GM20431 (cell line): ENCODE data around the gene IPO9.

Experiments
- in situ Hi-C: fragments of 300-500 bp; cut with MseI, MboI; formaldehyde crosslinking; loops from one replicate; pipeline ENCODE4 v1.15.0; 2020; ENCODE audit warnings: low sequenced_read_pairs; ENCODE audit not compliant: unreplicated experiment

IPO9 gene

DNA sequence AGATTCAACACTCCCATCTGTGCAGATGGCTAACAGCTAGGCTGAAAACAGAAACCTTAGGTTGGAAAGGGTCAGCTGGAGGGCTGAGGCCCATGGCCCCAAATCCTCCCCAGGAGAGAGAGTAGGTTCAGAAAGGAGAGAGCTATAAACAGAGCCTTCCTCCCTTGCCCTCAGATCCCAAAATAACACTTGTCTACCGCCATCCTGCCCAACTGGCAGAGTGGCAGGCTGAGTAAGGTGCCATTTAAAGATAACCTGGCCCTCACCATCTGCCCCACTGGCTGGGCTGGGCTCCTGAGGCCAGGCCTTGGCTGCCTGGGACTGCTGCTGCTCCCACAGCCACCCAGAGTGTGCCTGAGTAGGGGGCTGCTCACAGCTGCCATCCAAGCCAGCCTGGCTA is 55.5 kb downstream of the IPO9 start:
- in situ Hi-C loops, result loop anchor here (25.0 kb wide), 1 partner anchor 228 kb away; the partner anchor contains the start of gene GPR37L1

- in situ Hi-C loops, result loop anchor here (25.0 kb wide), 1 partner anchor 227 kb away; the partner anchor contains the start of gene GPR37L1
Measured at GRCh38 chr1:201885531-201886075, 56.6 kb downstream of the IPO9 start.

DNA sequence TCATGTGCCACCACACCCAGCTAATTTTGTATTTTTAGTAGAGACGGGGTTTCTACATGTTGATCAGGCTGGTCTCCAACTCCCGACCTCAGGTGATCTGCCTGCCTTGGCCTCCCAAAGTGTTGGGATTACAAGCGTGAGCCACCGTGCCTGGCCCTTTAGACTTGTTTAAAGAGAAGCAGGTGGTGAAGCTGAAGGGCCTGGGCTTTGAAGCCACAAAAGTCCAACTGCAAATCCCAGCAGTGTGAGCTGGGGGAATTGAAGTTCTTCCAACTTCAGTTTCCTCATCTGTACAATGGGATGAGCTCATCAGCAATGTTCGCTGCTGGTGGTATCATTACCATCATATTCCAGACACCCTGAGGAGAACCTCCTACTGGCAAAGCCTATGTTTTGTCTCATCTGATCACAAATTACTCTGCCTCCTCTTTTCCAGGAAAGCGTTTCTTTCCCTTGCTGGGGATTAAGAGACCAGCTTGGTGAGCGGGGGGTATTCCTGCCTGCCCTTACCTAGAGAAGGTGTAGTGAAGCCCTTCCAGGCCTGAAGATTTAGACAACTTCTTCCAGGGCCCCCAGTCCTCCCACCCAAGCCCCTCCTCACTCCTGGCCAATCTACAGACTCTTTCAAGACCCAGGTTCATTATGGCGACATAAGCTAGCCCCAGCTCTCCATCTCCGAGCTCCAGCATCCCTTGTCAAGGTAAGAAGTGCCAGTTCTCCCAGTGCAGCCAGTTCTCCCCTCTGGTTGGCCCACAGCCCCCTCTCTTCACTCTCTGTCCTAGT is 57.3 kb downstream of the IPO9 start:
- in situ Hi-C loops, result loop anchor here (25.0 kb wide), 1 partner anchor 226 kb away; the partner anchor contains the start of gene GPR37L1

DNA sequence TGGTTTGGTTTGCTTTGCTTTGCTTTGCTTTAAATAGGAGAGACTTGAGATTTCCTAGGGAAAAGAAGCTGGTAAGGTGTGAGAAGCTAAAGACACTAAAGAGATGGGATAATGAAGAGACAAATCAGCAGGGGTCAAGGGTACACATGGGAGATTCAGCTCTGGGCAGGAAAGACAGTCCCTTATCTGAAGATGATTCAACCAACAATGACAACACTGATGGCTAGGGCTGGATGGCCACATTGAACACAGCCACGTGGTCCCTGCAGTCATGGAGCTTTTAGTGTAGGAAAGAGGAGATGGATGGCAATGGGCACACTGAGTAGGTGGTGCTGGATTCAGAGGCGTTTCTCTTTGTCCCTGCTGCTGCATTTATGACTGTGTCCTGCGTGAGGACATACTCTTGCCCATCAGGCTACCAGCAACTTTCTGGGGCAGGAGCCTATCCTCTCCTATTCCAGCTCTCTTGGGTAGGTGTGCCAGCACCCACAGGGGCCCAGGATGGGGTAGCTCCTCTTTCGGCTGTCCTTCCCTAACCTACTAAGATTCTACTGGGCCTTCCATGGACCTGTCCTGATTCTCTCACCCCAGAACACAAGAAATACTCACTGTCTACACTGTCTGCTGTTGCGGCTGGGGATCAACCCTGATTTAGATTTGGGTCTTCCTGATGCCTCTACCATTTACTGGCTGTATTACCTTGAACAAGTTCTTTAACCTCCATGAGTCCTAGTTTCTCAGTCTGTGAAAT is 58.3 kb downstream of the IPO9 start:
- in situ Hi-C loops, result loop anchor here (25.0 kb wide), 1 partner anchor 225 kb away; the partner anchor contains the start of gene GPR37L1

GRCh38 chr1:201888282-201889089 is 59.5 kb downstream of the IPO9 start, which contains the start of gene SHISA4:
Gene SHISA4, plus strand, starts transcription at chr1:201888898. Its CDS starts 97 bp downstream, at chr1:201888995.
- in situ Hi-C loops, result loop anchor here (25.0 kb wide), 1 partner anchor 224 kb away; the partner anchor contains the start of gene GPR37L1

- in situ Hi-C loops, result loop anchor here (25.0 kb wide), 1 partner anchor 223 kb away; the partner anchor contains the start of gene GPR37L1
Measured at GRCh38 chr1:201889090-201889968, 60.4 kb downstream of the IPO9 start.

- in situ Hi-C loops, result loop anchor here (10.0 to 25.0 kb wide), 2 partner anchors 85 to 222 kb away; partner anchors contain the start of gene GPR37L1
Measured at GRCh38 chr1:201890223-201890622, 61.3 kb downstream of the IPO9 start.

- in situ Hi-C loops, result loop anchor here (10.0 to 25.0 kb wide), 2 partner anchors 84 to 221 kb away; partner anchors contain the start of gene GPR37L1
Measured at GRCh38 chr1:201890806-201891450, 62.0 kb downstream of the IPO9 start.

GRCh38 chr1:201891451-201892045 is 62.6 kb downstream of the IPO9 start:
- in situ Hi-C loops, result loop anchor here (10.0 to 25.0 kb wide), 2 partner anchors 83 to 221 kb away; partner anchors contain the start of gene GPR37L1

DNA sequence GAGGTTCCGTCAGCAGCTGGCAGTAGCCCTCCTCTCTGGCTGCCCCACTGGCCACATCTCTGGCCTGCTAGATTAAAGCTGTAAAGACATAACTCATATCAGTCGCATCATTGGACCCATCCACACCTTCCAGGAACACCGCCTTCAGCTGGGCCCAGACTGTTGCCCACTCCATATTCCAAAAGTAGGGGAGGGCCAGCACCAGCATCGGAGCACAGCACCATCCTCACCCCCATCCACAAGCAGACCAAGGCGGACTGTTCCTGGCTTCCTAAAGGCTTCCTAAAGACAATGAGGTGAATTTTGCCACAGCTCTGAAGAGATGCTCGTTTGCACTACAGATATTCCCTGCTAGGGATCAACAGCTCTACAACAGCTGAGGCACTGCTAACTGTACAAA is 63.3 kb downstream of the IPO9 start:
- in situ Hi-C loops, result loop anchor here (10.0 to 25.0 kb wide), 2 partner anchors 83 to 220 kb away; partner anchors contain the start of gene GPR37L1

DNA sequence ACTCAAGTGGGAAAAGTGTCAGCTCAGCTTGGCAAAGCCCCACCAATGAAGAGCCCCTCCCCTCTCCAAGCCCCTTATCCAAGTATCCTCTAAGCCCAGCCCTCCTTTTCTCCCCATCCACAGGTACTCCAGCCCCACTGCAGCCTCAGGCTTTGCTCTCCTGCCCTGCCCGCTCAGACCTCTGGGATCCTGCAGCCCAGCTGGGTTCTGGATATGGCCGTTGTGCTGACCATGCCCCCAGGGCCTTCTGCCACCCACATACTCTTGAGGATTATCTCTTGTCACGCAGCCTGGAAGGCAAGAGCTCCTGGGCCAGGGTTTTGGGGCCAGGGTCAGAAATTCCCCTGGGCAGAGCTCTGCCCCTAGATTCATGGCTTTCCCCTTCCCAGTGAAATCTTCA is 64.5 kb downstream of the IPO9 start:
- in situ Hi-C loops, result loop anchor here (10.0 to 25.0 kb wide), 2 partner anchors 81 to 219 kb away; partner anchors contain the start of gene GPR37L1

- in situ Hi-C loops, result loop anchor here (10.0 to 25.0 kb wide), 2 partner anchors 80 to 218 kb away; partner anchors contain the start of gene GPR37L1
Measured at GRCh38 chr1:201894343-201895119, 65.6 kb downstream of the IPO9 start.

DNA sequence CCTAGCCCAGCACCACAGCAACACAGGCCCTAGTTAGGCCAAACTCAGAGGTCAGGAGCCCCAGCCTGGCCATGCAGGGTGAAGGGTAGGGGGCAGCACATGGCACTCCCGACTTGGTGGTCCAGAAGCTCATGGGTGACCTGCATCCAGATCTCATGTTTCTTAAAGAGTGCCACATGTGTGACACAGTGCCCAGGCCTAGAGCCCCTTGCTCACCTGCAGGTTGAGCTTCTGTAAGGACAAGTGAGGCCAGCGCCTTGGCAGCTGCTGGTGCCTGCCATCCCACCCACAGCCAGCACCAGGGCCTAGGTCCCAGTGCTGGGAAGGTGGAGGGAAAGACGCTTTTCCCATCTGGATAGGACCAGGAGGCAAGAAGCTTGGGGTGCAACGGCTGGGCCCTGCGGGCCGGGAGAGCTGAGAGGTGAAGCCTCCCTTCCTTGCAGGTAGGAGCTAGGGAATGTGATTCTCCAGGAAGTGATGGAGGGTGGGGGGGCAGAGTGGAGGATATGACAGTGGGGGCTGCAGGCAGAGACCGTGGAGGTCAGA is 66.2 kb downstream of the IPO9 start:
- in situ Hi-C loops, result loop anchor here (10.0 to 25.0 kb wide), 2 partner anchors 80 to 217 kb away; partner anchors contain the start of gene GPR37L1

DNA sequence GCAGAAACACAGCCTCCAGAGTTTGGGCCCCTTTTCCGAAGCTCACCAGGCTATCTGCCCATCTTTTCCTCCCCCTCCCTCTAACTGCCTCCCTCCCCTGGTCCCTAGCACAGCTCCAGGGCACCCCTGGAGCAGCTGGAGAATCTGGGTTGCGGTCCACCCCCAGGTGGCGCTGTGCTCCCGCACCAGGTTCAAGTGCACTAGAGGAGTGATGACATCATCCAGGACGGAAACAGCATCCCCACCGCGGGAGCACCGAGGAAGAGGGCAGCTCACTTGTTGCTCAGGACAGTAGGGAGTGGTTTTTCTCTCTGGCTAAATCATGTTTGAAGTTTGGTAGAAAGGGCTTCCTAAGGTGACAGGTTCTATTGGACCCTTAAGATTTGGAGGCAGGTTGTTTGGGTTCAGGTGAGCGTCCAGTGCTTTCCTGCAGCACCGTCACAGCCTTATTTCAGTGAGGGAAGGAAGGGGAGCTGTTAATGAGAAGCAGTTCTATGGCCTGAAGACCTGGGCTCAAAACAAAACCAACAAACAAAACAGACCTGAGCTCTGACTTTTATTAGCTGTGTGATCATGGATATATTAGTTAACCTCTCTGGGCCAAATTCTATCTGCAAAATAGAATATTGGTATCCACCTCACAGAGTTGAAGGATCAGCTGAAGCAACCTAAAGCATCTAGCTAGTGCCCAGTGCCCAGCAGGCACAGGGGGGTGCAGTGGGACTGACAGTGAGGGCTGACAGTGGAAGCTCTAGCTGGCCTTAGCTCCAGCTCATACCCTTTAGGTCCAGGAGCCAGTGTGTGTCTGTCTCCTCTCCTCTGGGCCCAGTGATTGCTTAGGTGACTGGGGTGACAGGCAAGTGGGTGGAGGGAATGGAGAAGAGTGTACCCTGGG is 67.2 kb downstream of the IPO9 start:
- in situ Hi-C loops, result loop anchor here (10.0 to 25.0 kb wide), 2 partner anchors 79 to 216 kb away; partner anchors contain the start of gene GPR37L1

GRCh38 chr1:201896951-201897391 is 68.0 kb downstream of the IPO9 start:
- in situ Hi-C loops, result loop anchor here (10.0 to 25.0 kb wide), 2 partner anchors 78 to 215 kb away; partner anchors contain the start of gene GPR37L1
